HepG2 (cell line): ENCODE data around the gene EXOC6B. TPM values are rescaled to one million over a fixed set of nuclear protein-coding genes. Genes with fewer than 3 reads are reported as not detected.
A peak's percentile ranks its signal among the peaks of the same experiment; 100 is the strongest.

Experiments
- ATAC-seq: fragments of 200-7000 bp; cut with Tn5 transposase; 3 replicates; pipeline ENCODE4 v1.9.1; 2020; ENCODE audit warnings: mild to moderate bottlenecking, moderate library complexity
- BruUV-seq: library from RNA; stranded (reverse); fragments of 400-500 nt; replicated peaks from 2 replicates; lab custom pipeline; 2021; lab: Mats Ljungman, UMichigan
- CTCF ChIA-PET: fragments of 300-600 bp; formaldehyde crosslinking; extraction: SDS; loops from one replicate; lab custom pipeline; 2021; ENCODE audit warnings: low total read pairs, inconsistent platforms, low intra/inter-chr PET ratio; lab: Yijun Ruan, JAX
- POLR2A ChIA-PET: fragments of 350-600 bp; sonication (Branson Sonifier 250); formaldehyde crosslinking; loops from one replicate; lab custom pipeline; 2020; ENCODE audit warnings: antibody characterized with exemption, inconsistent platforms; lab: Yijun Ruan, JAX
- DNase-seq: peaks from one replicate; pipeline ENCODE4 v3.0.0-alpha.2; 2015; ENCODE audit warnings: low spot score
- FAIRE-seq: peaks from 3 replicates; lab custom pipeline; 2011; peaks lifted over from hg19 to GRCh38; lab: Jason Lieb, UNC
- H2AFZ ChIP-seq: one replicate; pipeline ENCODE4 v1.6.1; 2011; ENCODE audit warnings: low read length, inconsistent platforms
- H3K27ac ChIP-seq: fragments of 300-600 bp; 3 replicates; pipeline ENCODE4 v1.8.0; 2011; ENCODE audit warnings: mixed run types, mild to moderate bottlenecking, mixed read lengths, low read length, inconsistent platforms; ENCODE audit not compliant: insufficient read depth; ENCODE audit errors: extremely low read length
- H3K27me3 ChIP-seq, 2 experiments: fragments of 200-600 bp in 1 of 2; 2 replicates in 1 of 2; 3 replicates in 1 of 2; pipeline versions ENCODE4 v1.6.0 to v1.8.0; 2011; ENCODE audit warnings: low read length in 2 of 2, mild to moderate bottlenecking in 2 of 2, moderate library complexity in 2 of 2, inconsistent platforms in 1 of 2; ENCODE audit not compliant: insufficient read depth in 2 of 2, control insufficient read depth in 1 of 2
- H3K36me3 ChIP-seq, 2 experiments: fragments of 200-600 bp in 1 of 2; replicated peaks in 1 of 2; 2 replicates in 1 of 2; 3 replicates in 1 of 2; pipeline versions ENCODE4 v1.5.1 to v1.8.0; 2011; ENCODE audit warnings: low read length in 2 of 2, inconsistent platforms in 1 of 2; ENCODE audit not compliant: insufficient read depth in 2 of 2, control insufficient read depth in 1 of 2
- H3K4me1 ChIP-seq: 2 replicates; pipeline ENCODE4 v1.5.1; 2012; ENCODE audit warnings: low read length, inconsistent platforms; ENCODE audit not compliant: insufficient read depth
- H3K4me2 ChIP-seq: 2 replicates; pipeline ENCODE4 v1.6.0; 2011; ENCODE audit warnings: low read depth, low read length, inconsistent platforms
- H3K4me3 ChIP-seq, 3 experiments: fragments of 200-600 bp in 1 of 3; sonication (generic), shearing (Covaris generic) in 1 of 3; replicated peaks in 1 of 3; 2 replicates each; pipeline ENCODE4 v1.5.1; 2011 to 2016; ENCODE audit warnings: low read length in 3 of 3, inconsistent platforms in 2 of 3, low read depth in 2 of 3, mild to moderate bottlenecking in 2 of 3, control low read depth in 1 of 3, mixed read lengths in 1 of 3; ENCODE audit not compliant: insufficient read depth in 1 of 3
- H3K79me2 ChIP-seq: one replicate; pipeline ENCODE4 v1.6.1; 2011; ENCODE audit warnings: low read length, inconsistent platforms; ENCODE audit not compliant: insufficient read depth
- H3K9ac ChIP-seq: 2 replicates; pipeline ENCODE4 v1.6.0; 2011; ENCODE audit warnings: mild to moderate bottlenecking, low read depth, low read length, inconsistent platforms; ENCODE audit not compliant: insufficient read depth
- H3K9me3 ChIP-seq: 2 replicates; pipeline ENCODE4 v1.5.1; 2012; ENCODE audit warnings: mild to moderate bottlenecking, low read length
- H4K20me1 ChIP-seq: 2 replicates; pipeline ENCODE4 v1.6.0; 2011; ENCODE audit warnings: inconsistent platforms, mild to moderate bottlenecking, low read length, moderate library complexity; ENCODE audit not compliant: insufficient read depth
- CCDC6 ChIP-seq: sonication (generic); formaldehyde crosslinking; IDR thresholded peaks from 2 replicates; pipeline ENCODE4 v1.8.1; 2022; ENCODE audit warnings: mild to moderate bottlenecking, missing genetic modification reagents, moderate library complexity
- CENPX ChIP-seq: sonication (generic); formaldehyde crosslinking; IDR thresholded peaks from 2 replicates; pipeline ENCODE4 v1.9.0; 2021; ENCODE audit warnings: mild to moderate bottlenecking, missing genetic modification reagents, moderate library complexity
- DNMT1 ChIP-seq: sonication (generic); formaldehyde crosslinking; IDR thresholded peaks from 2 replicates; pipeline ENCODE4 v1.5.1; 2020; ENCODE audit warnings: mild to moderate bottlenecking, missing genetic modification reagents
- FOXP1 ChIP-seq, 2 experiments: fragments of 450-650 bp in 1 of 2; IDR thresholded peaks; 2 replicates each; pipeline ENCODE4 v1.6.1; 2017 to 2018; ENCODE audit warnings: antibody characterized with exemption in 1 of 2
- IKZF4 ChIP-seq: sonication (generic); formaldehyde crosslinking; IDR thresholded peaks from 2 replicates; pipeline ENCODE4 v1.5.1; 2020; ENCODE audit warnings: borderline replicate concordance, mild to moderate bottlenecking, low read depth, missing genetic modification reagents; ENCODE audit errors: not compliant biosample characterization
- MAFG ChIP-seq: sonication (generic); formaldehyde crosslinking; IDR thresholded peaks from 2 replicates; pipeline ENCODE4 v1.5.1; 2020; ENCODE audit warnings: mild to moderate bottlenecking, missing genetic modification reagents
- MTF2 ChIP-seq: sonication (generic); formaldehyde crosslinking; IDR thresholded peaks from 2 replicates; pipeline ENCODE4 v1.5.0; 2020; ENCODE audit warnings: missing genetic modification reagents, borderline replicate concordance
- RARA ChIP-seq: IDR thresholded peaks from 2 replicates; pipeline ENCODE4 v1.6.1; 2016; ENCODE audit warnings: missing genetic modification reagents, missing compliant biosample characterization
- STAT5B ChIP-seq: sonication (generic); formaldehyde crosslinking; IDR thresholded peaks from 2 replicates; pipeline ENCODE4 v1.4.0; 2020; ENCODE audit warnings: missing genetic modification reagents
- ZNF430 ChIP-seq: sonication (generic); formaldehyde crosslinking; IDR thresholded peaks from 2 replicates; pipeline ENCODE4 v1.9.0; 2021; ENCODE audit warnings: mild to moderate bottlenecking, missing genetic modification reagents
- ZNF484 ChIP-seq: sonication (generic); formaldehyde crosslinking; IDR thresholded peaks from 2 replicates; pipeline ENCODE4 v1.5.1; 2020; ENCODE audit warnings: mild to moderate bottlenecking, low read depth, missing genetic modification reagents, borderline replicate concordance
- ZNF841 ChIP-seq: sonication (generic); formaldehyde crosslinking; IDR thresholded peaks from 2 replicates; pipeline ENCODE4 v1.8.1; 2023; ENCODE audit warnings: missing genetic modification reagents, borderline replicate concordance
- ZSCAN20 ChIP-seq: sonication (generic); formaldehyde crosslinking; IDR thresholded peaks from 2 replicates; pipeline ENCODE4 v1.4.0; 2020; ENCODE audit warnings: missing genetic modification reagents, mild to moderate bottlenecking, borderline replicate concordance
- WGBS: methylation state at CpG from one replicate; pipeline ENCODE4 v1.1.6; 2017; ENCODE audit warnings: low lambda C conversion rate; 5-methylcytosine and 5-hydroxymethylcytosine counted together
- in situ Hi-C: cut with HindIII; loops from 2 replicates; pipeline ENCODE4 v1.10.0; 2017; ENCODE audit warnings: low pct_unique_long_range_greater_than_20kb; ENCODE audit not compliant: extremely low pct_ligation_motif_present
- intact Hi-C: fragments of 100-400 bp; cut with micrococcal nuclease; formaldehyde crosslinking; loops from one replicate; pipeline ENCODE4 v1.10.0; 2022; ENCODE audit not compliant: unreplicated experiment
- polyA plus RNA-seq, 8 experiments: library from polyadenylated mRNA; depleted of rRNA in 3 of 8; stranded (reverse) in 7 of 8; unstranded in 1 of 8; fragments of >200 nt; fragmentation: Illumina TruSeq in 4 of 8; extraction: Trizol in 4 of 8; gene quantifications; 2 replicates each; pipeline versions ENCODE4 v1.2.1 to v1.2.3, GENCODE V29; 2011 to 2016; ENCODE audit warnings: low read depth in 4 of 8, missing spikeins in 1 of 8, mixed read lengths in 1 of 8; ENCODE audit not compliant: insufficient read depth in 1 of 8
- total RNA-seq, 5 experiments: library from RNA; depleted of rRNA; stranded (reverse); fragments of >200 nt; fragmentation: Illumina TruSeq; extraction: Trizol; gene quantifications; 2 replicates each; pipeline ENCODE4 v1.2.3, GENCODE V29; 2016; ENCODE audit warnings: low read depth in 1 of 5
- TF ChIP-seq, protein P1 (sequence below): IDR thresholded peaks from 2 replicates; pipeline ENCODE4 v1.6.1; 2016; ENCODE audit warnings: low read depth
- TF ChIP-seq, protein P2 (sequence below): sonication (generic); formaldehyde crosslinking; IDR thresholded peaks from 2 replicates; pipeline ENCODE4 v1.5.0; 2020; ENCODE audit warnings: mild to moderate bottlenecking, missing genetic modification reagents
- TF ChIP-seq, protein P3 (sequence below): sonication (generic); formaldehyde crosslinking; IDR thresholded peaks from 2 replicates; pipeline ENCODE4 v1.4.0; 2020; ENCODE audit warnings: missing genetic modification reagents

EXOC6B gene
- total and polyA plus RNA-seq, 2 of the 13 experiments (the other 11 are each of a cell fraction or from before 2014, with no cell fraction given): 9.1 to 15.9 TPM

DNA sequence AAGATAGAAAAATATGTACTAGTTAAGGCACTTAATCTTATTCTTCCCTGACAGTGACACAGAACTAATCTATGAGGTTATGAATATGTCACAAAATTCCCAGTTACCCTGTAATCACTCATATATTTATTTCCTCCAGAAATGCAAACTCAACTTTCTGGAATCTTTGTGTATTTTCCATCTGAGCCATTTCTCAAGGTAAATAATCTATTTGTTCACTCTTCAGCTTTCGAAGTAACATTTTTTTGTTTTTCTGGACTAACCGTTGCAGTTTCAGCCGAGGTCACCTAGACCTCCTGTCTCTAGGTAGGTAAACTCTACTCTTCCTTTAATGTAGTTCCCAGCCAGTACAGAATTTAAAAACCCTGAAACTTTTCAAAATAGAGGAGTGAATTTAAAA lies 250.9 kb downstream of the EXOC6B start:
- H3K9ac ChIP-seq: no peak overlapping the region
- POLR2A ChIA-PET: no interaction called here
- H3K4me3 ChIP-seq: no peak overlapping the region
- FAIRE-seq: no peak
- peak; percentile 22 for DNase-seq
- H3K36me3 ChIP-seq: no peaks in the 10 kb centered on the region; a peak in 1 of 5 replicates
- H2AFZ ChIP-seq: no peak overlapping the region
- no TSS peak for BruUV-seq
- H3K4me2 ChIP-seq: no peak overlapping the region
- CTCF ChIA-PET: no interaction called here
- 55% methylated on average over 3 of the region's 3 CpGs for WGBS
- no peaks in the 10 kb centered on the region for H3K79me2 ChIP-seq
- in situ Hi-C loops: loop anchor here (10.0 to 25.0 kb wide), 3 partner anchors 650 to 1030 kb away; no protein-coding TSS in a partner anchor
- no peaks in the 10 kb centered on the region for H3K9me3 ChIP-seq
- peaks cover 9% of the 10 kb centered on the region for H3K4me1 ChIP-seq
- no peak for ATAC-seq
- no peaks in the 10 kb centered on the region for H3K27me3 ChIP-seq
- no peaks in the 10 kb centered on the region for H4K20me1 ChIP-seq
- intact Hi-C loops: loop anchor here (5.0 kb wide), 1 partner anchor 172 kb away; no protein-coding TSS in a partner anchor
- H3K27ac ChIP-seq: no peak overlapping the region
- TF ChIP-seq RARA (peak; percentile 32; the same call in 1 of the 2 replicates), FOXP1 (IDR thresholded peaks at IDR 0.05) (no peak), FOXP1 (CRISPR knock-in tag; IDR thresholded peaks at IDR 0.05) (0 out of 2 replicates have a peak, but pooled peaks have one; percentile 4), IKZF4 (CRISPR knock-in tag) (no peak), DNMT1 (CRISPR knock-in tag) (no peak), CCDC6 (CRISPR knock-in tag) (no peak), ZNF841 (CRISPR knock-in tag) (no peak), ZNF484 (CRISPR knock-in tag) (no peak), CENPX (CRISPR knock-in tag) (no peak), MTF2 (no peak), ZSCAN20 (no peak), MAFG (CRISPR knock-in tag) (no peak), STAT5B (CRISPR knock-in tag) (no peak), ZNF430 (no peak)
- TF ChIP-seq, protein P1, sequence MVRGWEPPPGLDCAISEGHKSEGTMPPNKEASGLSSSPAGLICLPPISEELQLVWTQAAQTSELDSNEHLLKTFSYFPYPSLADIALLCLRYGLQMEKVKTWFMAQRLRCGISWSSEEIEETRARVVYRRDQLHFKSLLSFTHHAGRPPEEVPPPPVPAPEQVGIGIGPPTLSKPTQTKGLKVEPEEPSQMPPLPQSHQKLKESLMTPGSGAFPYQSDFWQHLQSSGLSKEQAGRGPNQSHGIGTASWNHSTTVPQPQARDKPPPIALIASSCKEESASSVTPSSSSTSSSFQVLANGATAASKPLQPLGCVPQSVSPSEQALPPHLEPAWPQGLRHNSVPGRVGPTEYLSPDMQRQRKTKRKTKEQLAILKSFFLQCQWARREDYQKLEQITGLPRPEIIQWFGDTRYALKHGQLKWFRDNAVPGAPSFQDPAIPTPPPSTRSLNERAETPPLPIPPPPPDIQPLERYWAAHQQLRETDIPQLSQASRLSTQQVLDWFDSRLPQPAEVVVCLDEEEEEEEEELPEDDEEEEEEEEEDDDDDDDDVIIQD (CRISPR knock-in tag): peak; percentile 36; the same call in 1 of the 2 replicates
- TF ChIP-seq, protein P2, sequence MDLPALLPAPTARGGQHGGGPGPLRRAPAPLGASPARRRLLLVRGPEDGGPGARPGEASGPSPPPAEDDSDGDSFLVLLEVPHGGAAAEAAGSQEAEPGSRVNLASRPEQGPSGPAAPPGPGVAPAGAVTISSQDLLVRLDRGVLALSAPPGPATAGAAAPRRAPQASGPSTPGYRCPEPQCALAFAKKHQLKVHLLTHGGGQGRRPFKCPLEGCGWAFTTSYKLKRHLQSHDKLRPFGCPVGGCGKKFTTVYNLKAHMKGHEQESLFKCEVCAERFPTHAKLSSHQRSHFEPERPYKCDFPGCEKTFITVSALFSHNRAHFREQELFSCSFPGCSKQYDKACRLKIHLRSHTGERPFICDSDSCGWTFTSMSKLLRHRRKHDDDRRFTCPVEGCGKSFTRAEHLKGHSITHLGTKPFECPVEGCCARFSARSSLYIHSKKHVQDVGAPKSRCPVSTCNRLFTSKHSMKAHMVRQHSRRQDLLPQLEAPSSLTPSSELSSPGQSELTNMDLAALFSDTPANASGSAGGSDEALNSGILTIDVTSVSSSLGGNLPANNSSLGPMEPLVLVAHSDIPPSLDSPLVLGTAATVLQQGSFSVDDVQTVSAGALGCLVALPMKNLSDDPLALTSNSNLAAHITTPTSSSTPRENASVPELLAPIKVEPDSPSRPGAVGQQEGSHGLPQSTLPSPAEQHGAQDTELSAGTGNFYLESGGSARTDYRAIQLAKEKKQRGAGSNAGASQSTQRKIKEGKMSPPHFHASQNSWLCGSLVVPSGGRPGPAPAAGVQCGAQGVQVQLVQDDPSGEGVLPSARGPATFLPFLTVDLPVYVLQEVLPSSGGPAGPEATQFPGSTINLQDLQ (CRISPR knock-in tag): no peak
- TF ChIP-seq, protein P3, sequence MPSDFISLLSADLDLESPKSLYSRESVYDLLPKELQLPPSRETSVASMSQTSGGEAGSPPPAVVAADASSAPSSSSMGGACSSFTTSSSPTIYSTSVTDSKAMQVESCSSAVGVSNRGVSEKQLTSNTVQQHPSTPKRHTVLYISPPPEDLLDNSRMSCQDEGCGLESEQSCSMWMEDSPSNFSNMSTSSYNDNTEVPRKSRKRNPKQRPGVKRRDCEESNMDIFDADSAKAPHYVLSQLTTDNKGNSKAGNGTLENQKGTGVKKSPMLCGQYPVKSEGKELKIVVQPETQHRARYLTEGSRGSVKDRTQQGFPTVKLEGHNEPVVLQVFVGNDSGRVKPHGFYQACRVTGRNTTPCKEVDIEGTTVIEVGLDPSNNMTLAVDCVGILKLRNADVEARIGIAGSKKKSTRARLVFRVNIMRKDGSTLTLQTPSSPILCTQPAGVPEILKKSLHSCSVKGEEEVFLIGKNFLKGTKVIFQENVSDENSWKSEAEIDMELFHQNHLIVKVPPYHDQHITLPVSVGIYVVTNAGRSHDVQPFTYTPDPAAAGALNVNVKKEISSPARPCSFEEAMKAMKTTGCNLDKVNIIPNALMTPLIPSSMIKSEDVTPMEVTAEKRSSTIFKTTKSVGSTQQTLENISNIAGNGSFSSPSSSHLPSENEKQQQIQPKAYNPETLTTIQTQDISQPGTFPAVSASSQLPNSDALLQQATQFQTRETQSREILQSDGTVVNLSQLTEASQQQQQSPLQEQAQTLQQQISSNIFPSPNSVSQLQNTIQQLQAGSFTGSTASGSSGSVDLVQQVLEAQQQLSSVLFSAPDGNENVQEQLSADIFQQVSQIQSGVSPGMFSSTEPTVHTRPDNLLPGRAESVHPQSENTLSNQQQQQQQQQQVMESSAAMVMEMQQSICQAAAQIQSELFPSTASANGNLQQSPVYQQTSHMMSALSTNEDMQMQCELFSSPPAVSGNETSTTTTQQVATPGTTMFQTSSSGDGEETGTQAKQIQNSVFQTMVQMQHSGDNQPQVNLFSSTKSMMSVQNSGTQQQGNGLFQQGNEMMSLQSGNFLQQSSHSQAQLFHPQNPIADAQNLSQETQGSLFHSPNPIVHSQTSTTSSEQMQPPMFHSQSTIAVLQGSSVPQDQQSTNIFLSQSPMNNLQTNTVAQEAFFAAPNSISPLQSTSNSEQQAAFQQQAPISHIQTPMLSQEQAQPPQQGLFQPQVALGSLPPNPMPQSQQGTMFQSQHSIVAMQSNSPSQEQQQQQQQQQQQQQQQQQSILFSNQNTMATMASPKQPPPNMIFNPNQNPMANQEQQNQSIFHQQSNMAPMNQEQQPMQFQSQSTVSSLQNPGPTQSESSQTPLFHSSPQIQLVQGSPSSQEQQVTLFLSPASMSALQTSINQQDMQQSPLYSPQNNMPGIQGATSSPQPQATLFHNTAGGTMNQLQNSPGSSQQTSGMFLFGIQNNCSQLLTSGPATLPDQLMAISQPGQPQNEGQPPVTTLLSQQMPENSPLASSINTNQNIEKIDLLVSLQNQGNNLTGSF: no peak
